Measurements from ENCODE around the gene KDM4B.
"Not testable (repeated sequence)": the region's sequence is repeated elsewhere in the genome, so short reads cannot be mapped to it uniquely, and the experiment has no call there.

Gene KDM4B

GRCh38 chr19:4952945-4953344 lies 16.0 kb upstream of the KDM4B start:
- Histone ChIP-seq H3K9me3 (ENCODE audit: control insufficient read depth, insufficient read depth, low read length) (no peaks in the 10 kb centered on the region), H3K4me1 (ENCODE audit: insufficient read depth, low read length) (no peaks in the 10 kb centered on the region), H3K36me3 (ENCODE audit: insufficient read depth, low read length) (peaks cover 17% of the 10 kb centered on the region), H3K9ac (ENCODE audit: low read depth, low read length) (no peak overlapping the region)

- not testable (repeated sequence) for H3K4me1 ChIP-seq (ENCODE audit: insufficient read depth, low read length); H3K9ac ChIP-seq (ENCODE audit: low read depth, low read length); H3K9me3 ChIP-seq (ENCODE audit: control insufficient read depth, insufficient read depth, low read length)
- peaks cover 14% of the 10 kb centered on the region for H3K36me3 ChIP-seq (ENCODE audit: insufficient read depth, low read length)
Observed at GRCh38 chr19:4954320-4955149, 14.4 kb upstream of the KDM4B start.

GRCh38 chr19:4955274-4955673 lies 13.6 kb upstream of the KDM4B start:
- Histone ChIP-seq H3K36me3 (ENCODE audit: insufficient read depth, low read length) (peaks cover 14% of the 10 kb centered on the region), H3K4me1 (ENCODE audit: insufficient read depth, low read length) (no peaks in the 10 kb centered on the region), H3K9ac (ENCODE audit: low read depth, low read length) (no peak overlapping the region), H3K9me3 (ENCODE audit: control insufficient read depth, insufficient read depth, low read length) (no peaks in the 10 kb centered on the region)

GRCh38 chr19:4957981-4958380 lies 10.9 kb upstream of the KDM4B start:
- no peak overlapping the region for H3K9ac ChIP-seq (ENCODE audit: low read depth, low read length)
- no peaks in the 10 kb centered on the region for H3K4me1 ChIP-seq (ENCODE audit: insufficient read depth, low read length)
- no peaks in the 10 kb centered on the region for H3K9me3 ChIP-seq (ENCODE audit: control insufficient read depth, insufficient read depth, low read length)
- H3K36me3 ChIP-seq (ENCODE audit: insufficient read depth, low read length), result peaks cover 15% of the 10 kb centered on the region

GRCh38 chr19:4962085-4962619 lies 6.8 kb upstream of the KDM4B start:
- no peaks in the 10 kb centered on the region for H3K9me3 ChIP-seq (ENCODE audit: control insufficient read depth, insufficient read depth, low read length)
- H3K36me3 ChIP-seq (ENCODE audit: insufficient read depth, low read length), result peaks cover 6% of the 10 kb centered on the region; the same call in 1 of the 2 replicates
- H3K4me1 ChIP-seq (ENCODE audit: insufficient read depth, low read length), result no peaks in the 10 kb centered on the region
- no peak overlapping the region for H3K9ac ChIP-seq (ENCODE audit: low read depth, low read length)

- no peaks in the 10 kb centered on the region for H3K9me3 ChIP-seq (ENCODE audit: control insufficient read depth, insufficient read depth, low read length)
- H3K9ac ChIP-seq (ENCODE audit: low read depth, low read length), result no peak overlapping the region
- no peaks in the 10 kb centered on the region; the same call in 1 of the 2 replicates for H3K4me1 ChIP-seq (ENCODE audit: insufficient read depth, low read length)
- H3K36me3 ChIP-seq (ENCODE audit: insufficient read depth, low read length), result peaks cover 6% of the 10 kb centered on the region; the same call in 1 of the 2 replicates
Observed at GRCh38 chr19:4965061-4965460, 3.9 kb upstream of the KDM4B start.

- Histone ChIP-seq H3K9me3 (ENCODE audit: control insufficient read depth, insufficient read depth, low read length) (no peaks in the 10 kb centered on the region), H3K36me3 (ENCODE audit: insufficient read depth, low read length) (peaks cover 6% of the 10 kb centered on the region; the same call in 1 of the 2 replicates), H3K9ac (ENCODE audit: low read depth, low read length) (no peak overlapping the region), H3K4me1 (ENCODE audit: insufficient read depth, low read length) (no peaks in the 10 kb centered on the region; the same call in 1 of the 2 replicates)
Observed at GRCh38 chr19:4966591-4966990, 2.3 kb upstream of the KDM4B start.

GRCh38 chr19:4967738-4968461 lies 1.0 kb upstream of the KDM4B start:
- Histone ChIP-seq H3K9ac (ENCODE audit: low read depth, low read length) (peak overlapping the region; percentile 37; the same call in 1 of the 2 replicates), H3K9me3 (ENCODE audit: control insufficient read depth, insufficient read depth, low read length) (no peaks in the 10 kb centered on the region), H3K4me1 (ENCODE audit: insufficient read depth, low read length) (no peaks in the 10 kb centered on the region; the same call in 1 of the 2 replicates), H3K36me3 (ENCODE audit: insufficient read depth, low read length) (no peaks in the 10 kb centered on the region)

GRCh38 chr19:4969292-4969771 lies 419 bp downstream of the KDM4B start:
- H3K36me3 ChIP-seq (ENCODE audit: insufficient read depth, low read length), result no peaks in the 10 kb centered on the region
- H3K4me1 ChIP-seq (ENCODE audit: insufficient read depth, low read length), result no peaks in the 10 kb centered on the region; the same call in 1 of the 2 replicates
- no peaks in the 10 kb centered on the region for H3K9me3 ChIP-seq (ENCODE audit: control insufficient read depth, insufficient read depth, low read length)
- peak overlapping the region; percentile 66; the same call in 1 of the 2 replicates for H3K9ac ChIP-seq (ENCODE audit: low read depth, low read length)

GRCh38 chr19:4969772-4970531 lies 1.0 kb downstream of the KDM4B start:
- Histone ChIP-seq H3K9me3 (ENCODE audit: control insufficient read depth, insufficient read depth, low read length) (no peaks in the 10 kb centered on the region), H3K9ac (ENCODE audit: low read depth, low read length) (peak overlapping the region; percentile 66), H3K36me3 (ENCODE audit: insufficient read depth, low read length) (no peaks in the 10 kb centered on the region), H3K4me1 (ENCODE audit: insufficient read depth, low read length) (no peaks in the 10 kb centered on the region; the same call in 1 of the 2 replicates)

GRCh38 chr19:4970558-4971423 lies 1.9 kb downstream of the KDM4B start:
- Histone ChIP-seq H3K9ac (ENCODE audit: low read depth, low read length) (peak overlapping the region; percentile 66), H3K9me3 (ENCODE audit: control insufficient read depth, insufficient read depth, low read length) (no peaks in the 10 kb centered on the region), H3K36me3 (ENCODE audit: insufficient read depth, low read length) (no peaks in the 10 kb centered on the region), H3K4me1 (ENCODE audit: insufficient read depth, low read length) (no peaks in the 10 kb centered on the region; the same call in 1 of the 2 replicates)

GRCh38 chr19:4971424-4971793 lies 2.5 kb downstream of the KDM4B start:
- no peaks in the 10 kb centered on the region for H3K9me3 ChIP-seq (ENCODE audit: control insufficient read depth, insufficient read depth, low read length)
- H3K9ac ChIP-seq (ENCODE audit: low read depth, low read length), result peak overlapping the region; percentile 66; the same call in 1 of the 2 replicates
- peaks cover under 1% of the 10 kb centered on the region; the same call in 1 of the 2 replicates for H3K4me1 ChIP-seq (ENCODE audit: insufficient read depth, low read length)
- H3K36me3 ChIP-seq (ENCODE audit: insufficient read depth, low read length), result no peaks in the 10 kb centered on the region

- H3K9ac ChIP-seq (ENCODE audit: low read depth, low read length), result no peak overlapping the region
- no peaks in the 10 kb centered on the region for H3K9me3 ChIP-seq (ENCODE audit: control insufficient read depth, insufficient read depth, low read length)
- no peaks in the 10 kb centered on the region for H3K36me3 ChIP-seq (ENCODE audit: insufficient read depth, low read length)
- peaks cover 6% of the 10 kb centered on the region; the same call in 1 of the 2 replicates for H3K4me1 ChIP-seq (ENCODE audit: insufficient read depth, low read length)
Observed at GRCh38 chr19:4971816-4972495, 3.0 kb downstream of the KDM4B start.

Measured in ES-I3 (cell line).